Fibroblast of mammary gland (primary cell): ENCODE measurements around the gene FBXL16.

Experiments
- DNase-seq: peaks from one replicate; pipeline ENCODE4 v3.0.0-alpha.2; 2010; ENCODE audit warnings: low read depth
- H3K4me3 ChIP-seq: 2 replicates; pipeline ENCODE4 v1.5.1; 2011; ENCODE audit warnings: low read depth, mild to moderate bottlenecking, low read length, moderate library complexity; ENCODE audit not compliant: control insufficient read depth
- CTCF ChIP-seq: conservative IDR thresholded peaks from 2 replicates; pipeline ENCODE4 v1.5.1; 2011; ENCODE audit warnings: low read depth, low read length, inconsistent platforms; ENCODE audit not compliant: control insufficient read depth, insufficient read depth

FBXL16 gene

DNA sequence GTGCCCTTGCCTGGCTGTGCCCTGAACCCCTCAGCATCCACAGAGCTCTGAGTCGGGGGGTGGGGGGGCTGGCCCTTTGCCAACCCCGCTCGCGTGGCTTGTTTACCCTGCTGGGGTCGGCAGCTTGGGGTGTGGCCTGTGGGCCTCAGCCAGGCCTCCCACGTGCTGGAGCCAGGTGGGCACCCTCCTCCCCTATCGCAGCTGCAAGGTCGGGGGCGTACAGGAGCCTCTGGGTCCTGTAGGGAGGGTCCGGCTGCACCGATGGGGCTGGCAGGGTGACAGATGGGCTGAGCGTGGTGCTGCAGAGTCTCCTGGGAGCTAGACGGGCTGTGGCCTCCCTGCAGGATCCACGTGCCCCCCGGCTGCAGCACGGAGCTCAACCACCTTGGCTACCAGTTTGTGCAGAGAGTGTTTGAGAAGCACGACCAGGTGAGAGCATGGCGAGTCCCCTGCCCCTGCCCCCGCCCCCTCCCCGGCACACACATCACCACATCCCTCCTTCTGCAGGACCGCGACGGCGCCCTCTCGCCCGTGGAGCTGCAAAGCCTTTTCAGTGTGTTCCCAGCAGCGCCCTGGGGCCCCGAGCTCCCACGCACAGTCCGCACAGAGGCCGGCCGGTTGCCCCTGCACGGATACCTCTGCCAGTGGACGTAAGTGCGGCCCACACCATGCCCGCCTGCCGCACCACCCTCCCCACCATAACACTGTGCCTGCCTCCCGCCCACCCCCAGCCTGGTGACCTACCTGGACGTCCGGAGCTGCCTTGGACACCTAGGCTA is 34.1 kb downstream of the FBXL16 start:
- DNase-seq, result no peak
- no peak overlapping the region for H3K4me3 ChIP-seq
- TF ChIP-seq CTCF, result no peak

DNA sequence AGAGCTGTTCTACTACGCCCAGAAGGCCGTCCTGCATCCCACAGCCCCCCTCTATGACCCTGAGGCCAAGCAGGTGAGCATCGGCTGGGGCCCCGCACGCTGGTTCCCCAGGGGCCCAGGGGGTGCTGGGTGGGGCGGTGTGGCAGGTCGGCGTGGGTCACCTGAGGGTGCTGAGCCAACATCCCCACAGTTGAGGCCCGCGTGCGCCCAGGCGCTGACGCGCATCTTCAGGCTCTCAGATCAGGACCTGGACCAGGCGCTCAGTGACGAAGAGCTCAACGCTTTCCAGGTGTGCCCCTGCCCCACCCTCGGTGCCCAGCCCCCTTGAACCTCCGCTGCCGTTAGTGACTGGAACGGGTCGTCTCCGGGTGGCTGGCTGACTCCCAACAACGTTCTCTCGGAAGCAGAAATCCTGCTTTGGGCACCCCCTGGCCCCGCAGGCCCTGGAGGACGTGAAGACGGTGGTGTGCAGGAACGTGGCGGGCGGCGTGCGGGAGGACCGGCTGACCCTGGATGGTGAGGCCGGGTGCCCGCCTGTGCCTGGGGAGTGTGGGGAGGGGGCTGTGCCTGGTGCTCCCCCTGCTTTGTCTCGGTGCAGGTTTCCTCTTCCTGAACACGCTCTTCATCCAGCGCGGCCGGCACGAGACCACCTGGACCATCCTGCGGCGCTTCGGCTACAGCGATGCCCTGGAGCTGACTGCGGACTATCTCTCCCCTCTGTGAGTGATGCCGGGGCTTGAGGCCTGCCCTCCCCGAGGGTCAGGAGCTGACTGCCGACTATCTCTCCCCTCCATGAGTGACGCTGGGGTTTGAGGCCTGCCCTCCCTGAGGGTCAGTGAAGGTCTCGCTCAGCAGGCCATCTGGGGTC is 34.9 kb downstream of the FBXL16 start:
- no peak for DNase-seq
- no peak overlapping the region for H3K4me3 ChIP-seq
- TF ChIP-seq CTCF, result no peak

DNA sequence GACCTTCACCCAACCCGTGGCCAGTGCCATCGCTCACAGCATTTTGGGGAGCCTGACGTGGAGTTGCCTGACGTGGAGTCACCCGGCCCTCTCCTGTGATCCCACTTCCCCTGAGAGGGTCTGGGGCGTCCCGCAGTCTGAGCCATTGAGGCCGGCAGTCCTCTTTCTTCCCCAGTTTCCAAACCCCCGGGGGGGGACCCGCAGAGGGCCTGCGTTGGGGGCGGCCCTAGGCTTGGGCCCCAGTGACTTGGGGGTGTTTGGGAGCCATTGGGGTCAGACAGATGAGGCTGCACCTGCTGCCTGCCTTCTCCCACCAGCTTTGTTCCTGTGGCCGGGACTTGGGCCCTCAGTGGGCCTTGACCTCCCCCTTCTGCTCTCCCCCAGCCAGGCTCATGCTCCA is 35.9 kb downstream of the FBXL16 start:
- H3K4me3 ChIP-seq, result no peak overlapping the region
- no peak for DNase-seq
- TF ChIP-seq CTCF, result no peak

- DNase-seq, result no peak
- TF ChIP-seq CTCF, result no peak
- peak overlapping the region; percentile 73 for H3K4me3 ChIP-seq
These were observed 37.0 kb downstream of the FBXL16 start for GRCh38 chr16:668519-669171.

GRCh38 chr16:667780-668518 is 37.7 kb downstream of the FBXL16 start, which contains the start of gene RHOT2:
TSS of gene RHOT2 (plus strand) at chr16:668132. CDS start at chr16:668200, 68 bp downstream.
- TF ChIP-seq CTCF, result no peak
- peak within 1 kb of the TSS; percentile 73 for H3K4me3 ChIP-seq
- DNase-seq, result peak; percentile 85

DNA sequence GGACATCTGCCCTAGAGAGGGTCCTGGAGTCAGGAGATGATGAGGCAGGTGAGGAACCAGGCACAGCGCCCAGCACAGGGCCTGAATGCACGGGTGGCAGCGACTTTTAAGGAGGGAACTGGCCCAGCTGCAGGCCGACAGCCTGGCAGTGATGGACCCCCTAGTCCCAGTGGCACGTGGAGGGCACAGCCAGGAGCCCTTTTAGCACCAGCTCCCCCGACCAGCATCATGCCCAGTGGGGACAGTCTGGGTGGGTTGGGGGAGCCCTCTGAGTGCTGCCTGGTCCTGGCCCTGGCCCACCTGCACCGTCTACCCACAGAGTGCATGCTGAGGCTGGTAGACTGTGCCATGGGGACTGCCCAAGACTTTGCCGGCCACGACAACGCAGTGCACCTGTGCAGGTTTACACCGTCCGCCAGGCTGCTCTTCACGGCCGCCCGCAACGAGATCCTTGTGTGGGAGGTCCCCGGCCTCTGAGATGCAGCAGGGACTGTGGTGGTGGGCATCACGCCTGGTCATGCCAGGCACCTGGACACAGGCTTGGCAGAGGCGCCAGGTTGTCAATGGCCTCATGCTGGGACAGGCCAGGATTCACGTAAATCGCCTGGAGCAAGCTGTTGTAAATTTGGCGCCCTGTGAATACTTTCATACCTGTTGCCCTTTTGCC is 38.4 kb downstream of the FBXL16 start:
- no peak overlapping the region for H3K4me3 ChIP-seq
- no peak for TF ChIP-seq CTCF
- no peak for DNase-seq
